Testis (tissue), 3 donors: ENCODE measurements around the gene MAGEA1. TPM values are rescaled to one million over a fixed set of nuclear protein-coding genes. Genes with fewer than 3 reads are reported as not detected.

Experiments
- DNase-seq: peaks from one replicate; pipeline ENCODE4 v3.0.0-alpha.2; 2019
- H3K27ac ChIP-seq, 2 donors: fragments of 200-600 bp; sonication (generic); one replicate each; pipeline ENCODE4 v1.5.1; 2019
- H3K27me3 ChIP-seq: fragments of 200-600 bp; sonication (generic); one replicate; pipeline ENCODE4 v1.5.1; 2019
- H3K36me3 ChIP-seq: fragments of 200-600 bp; sonication (generic); one replicate; pipeline ENCODE4 v1.5.1; 2017; ENCODE audit warnings: low read depth; ENCODE audit errors: missing control alignments
- H3K4me1 ChIP-seq: fragments of 200-600 bp; sonication (generic); one replicate; pipeline ENCODE4 v1.5.1; 2019
- H3K4me3 ChIP-seq, 2 donors: fragments of 200-600 bp; sonication (generic); one replicate each; pipeline ENCODE4 v1.5.1; 2017 to 2019
- H3K9me3 ChIP-seq: fragments of 200-600 bp; sonication (generic); one replicate; pipeline ENCODE4 v1.5.1; 2017
- POLR2A ChIP-seq: fragments of 450-650 bp; IDR thresholded peaks from one replicate; pipeline ENCODE4 v1.6.1; 2017; ENCODE audit warnings: antibody characterized with exemption, mild to moderate bottlenecking, moderate library complexity
- WGBS, 2 donors: methylation state at CpG; one replicate each; pipeline ENCODE4 v1.1.5; 2018; 5-methylcytosine and 5-hydroxymethylcytosine counted together
- intact Hi-C: fragments of 100-400 bp; cut with DNase I; formaldehyde crosslinking; loops from one replicate; pipeline ENCODE4 v1.15.1; 2023; ENCODE audit warnings: low total_unique reads
- polyA plus RNA-seq: library from polyadenylated mRNA; stranded (reverse); fragments of 350-450 nt; fragmentation: Illumina TruSeq; extraction: RNeasy Lipid Tissue Mini Kit (QIAGEN cat#74804); gene quantifications from one replicate; pipeline ENCODE4 v1.2.3, GENCODE V29; 2014; ENCODE audit warnings: low read depth, low replicate concordance; ENCODE audit not compliant: insufficient read depth
- total RNA-seq, 2 donors: library from RNA; depleted of rRNA; stranded (reverse); fragments of >200 nt; gene quantifications; one replicate each; pipeline ENCODE4 v1.2.3, GENCODE V29; 2016
- TF ChIP-seq, protein P1 (sequence below), 3 experiments: fragments of 450-650 bp in 2 of 3; fragments of 200-600 bp in 1 of 3; sonication (generic) in 1 of 3; IDR thresholded peaks; one replicate each; pipeline ENCODE4 v1.5.1; 2016 to 2019; ENCODE audit warnings: antibody characterized with exemption in 3 of 3, mild to moderate bottlenecking in 2 of 3, moderate library complexity in 1 of 3

The MAGEA1 gene
- total and polyA plus RNA-seq, 3 donors from 2014 or later = 8.3 to 8.9 (median 8.5) TPM

GRCh38 chrX:153214934-153215333, 35.9 kb downstream of the MAGEA1 start:
- intact Hi-C loops = no loop called here
- Histone ChIP-seq H3K27ac (no peak overlapping the region), H3K27me3 (no peaks in the 10 kb centered on the region), H3K36me3 (no peaks in the 10 kb centered on the region), H3K9me3 (no peaks in the 10 kb centered on the region), H3K4me1 (no peaks in the 10 kb centered on the region), H3K4me3 (no peak overlapping the region)
- DNase-seq = no peak
- TF ChIP-seq, protein P1, sequence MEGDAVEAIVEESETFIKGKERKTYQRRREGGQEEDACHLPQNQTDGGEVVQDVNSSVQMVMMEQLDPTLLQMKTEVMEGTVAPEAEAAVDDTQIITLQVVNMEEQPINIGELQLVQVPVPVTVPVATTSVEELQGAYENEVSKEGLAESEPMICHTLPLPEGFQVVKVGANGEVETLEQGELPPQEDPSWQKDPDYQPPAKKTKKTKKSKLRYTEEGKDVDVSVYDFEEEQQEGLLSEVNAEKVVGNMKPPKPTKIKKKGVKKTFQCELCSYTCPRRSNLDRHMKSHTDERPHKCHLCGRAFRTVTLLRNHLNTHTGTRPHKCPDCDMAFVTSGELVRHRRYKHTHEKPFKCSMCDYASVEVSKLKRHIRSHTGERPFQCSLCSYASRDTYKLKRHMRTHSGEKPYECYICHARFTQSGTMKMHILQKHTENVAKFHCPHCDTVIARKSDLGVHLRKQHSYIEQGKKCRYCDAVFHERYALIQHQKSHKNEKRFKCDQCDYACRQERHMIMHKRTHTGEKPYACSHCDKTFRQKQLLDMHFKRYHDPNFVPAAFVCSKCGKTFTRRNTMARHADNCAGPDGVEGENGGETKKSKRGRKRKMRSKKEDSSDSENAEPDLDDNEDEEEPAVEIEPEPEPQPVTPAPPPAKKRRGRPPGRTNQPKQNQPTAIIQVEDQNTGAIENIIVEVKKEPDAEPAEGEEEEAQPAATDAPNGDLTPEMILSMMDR (IDR thresholded peaks at IDR 0.05) = no peak
- no peak for TF ChIP-seq POLR2A
- 94 to 95% methylated on average over 2 of the region's 2 CpGs for whole genome bisulfite sequencing, 2 donors

DNA sequence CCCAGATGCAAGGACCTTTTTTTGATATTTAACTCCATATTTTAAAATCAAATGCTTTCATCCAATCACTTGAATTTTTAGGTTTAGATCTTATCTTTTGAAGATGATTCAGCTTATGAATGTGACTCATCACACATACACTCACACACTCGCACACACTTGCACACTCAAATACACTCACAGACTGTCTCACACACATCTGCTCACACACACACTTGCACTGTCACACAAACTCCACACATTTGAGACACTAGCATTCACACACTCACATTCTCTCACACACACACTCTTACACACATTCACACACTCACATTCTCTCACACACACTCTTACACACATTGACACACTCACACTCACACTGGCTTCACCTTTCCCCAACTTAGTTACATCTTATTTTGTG, 37.8 kb downstream of the MAGEA1 start:
- Histone ChIP-seq H3K9me3 (no peaks in the 10 kb centered on the region), H3K4me3 (no peak overlapping the region), H3K27me3 (no peaks in the 10 kb centered on the region), H3K36me3 (no peaks in the 10 kb centered on the region), H3K4me1 (no peaks in the 10 kb centered on the region), H3K27ac (no peak overlapping the region)
- intact Hi-C loops = no loop called here
- WGBS, 2 donors = 67 to 75% methylated on average over 1 of the region's 1 CpG
- TF ChIP-seq, protein P1 (IDR thresholded peaks at IDR 0.05) = no peak
- no peak for DNase-seq

DNA sequence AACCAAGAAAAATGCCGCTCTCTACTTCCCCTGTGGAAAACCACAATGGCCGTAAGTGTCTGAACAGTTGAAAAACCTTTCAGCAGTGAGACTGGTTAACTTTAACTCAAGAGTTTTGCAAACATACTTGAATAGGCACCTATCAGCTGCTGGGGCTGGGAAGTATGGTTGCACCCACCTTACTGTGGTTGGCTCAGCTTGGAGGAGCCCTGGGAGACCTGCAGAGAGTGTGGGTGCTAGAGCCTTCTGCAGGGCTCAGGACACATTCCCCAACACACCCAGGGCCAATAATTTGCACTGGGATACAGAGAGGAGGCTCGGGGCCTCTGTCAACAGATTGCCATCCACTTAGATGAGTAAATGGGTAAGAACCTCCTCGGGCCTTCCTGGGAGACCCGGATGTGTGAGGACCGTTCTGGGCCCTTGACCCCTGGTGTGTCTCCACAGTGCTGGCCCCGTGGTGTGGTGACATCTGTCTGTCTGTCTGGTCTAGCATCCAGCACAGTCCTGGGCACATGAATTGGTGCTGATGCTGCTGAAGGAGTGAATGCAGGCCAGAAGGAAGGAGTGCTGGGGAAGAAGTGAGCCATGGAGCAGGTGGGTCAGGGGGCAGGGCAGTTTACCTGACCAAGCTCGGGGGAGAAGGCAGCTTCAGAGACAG, 46.5 kb downstream of the MAGEA1 start:
- no peak overlapping the region for H3K27ac ChIP-seq
- H3K4me1 ChIP-seq = no peaks in the 10 kb centered on the region
- TF ChIP-seq, protein P1 (IDR thresholded peaks at IDR 0.05) = no peak
- no peak for TF ChIP-seq POLR2A
- H3K9me3 ChIP-seq = no peaks in the 10 kb centered on the region
- no peak overlapping the region for H3K4me3 ChIP-seq
- no peaks in the 10 kb centered on the region for H3K27me3 ChIP-seq
- no peaks in the 10 kb centered on the region for H3K36me3 ChIP-seq
- no peak for DNase-seq
- intact Hi-C loops = no loop called here
- WGBS, 2 donors = 80 to 100% methylated on average over 2 to 8 of the region's 8 CpGs

GRCh38 chrX:153226344-153227185, 47.5 kb downstream of the MAGEA1 start:
- DNase-seq = peak; percentile 14
- intact Hi-C loops = no loop called here
- no peaks in the 10 kb centered on the region for H3K4me1 ChIP-seq
- no peak overlapping the region for H3K27ac ChIP-seq
- H3K27me3 ChIP-seq = no peaks in the 10 kb centered on the region
- 4 to 8% methylated on average over 13 to 16 of the region's 16 CpGs for WGBS, 2 donors
- no peaks in the 10 kb centered on the region for H3K36me3 ChIP-seq
- no peaks in the 10 kb centered on the region for H3K9me3 ChIP-seq
- TF ChIP-seq, protein P1 (IDR thresholded peaks at IDR 0.05) = no peak
- TF ChIP-seq POLR2A = no peak
- no peak overlapping the region for H3K4me3 ChIP-seq

Other genes starting within 250 kb of the MAGEA1 start
- gene PNMA5, start 185.2 kb upstream of the MAGEA1 start, total RNA-seq = 10 to 100 TPM; 13.0 to 13.9 TPM
- gene PNMA5, start 185.2 kb upstream of the MAGEA1 start, polyA plus RNA-seq = 15.8 TPM
- 10 to 100 TPM; 28.2 to 35.0 TPM for gene PNMA3, start 122.8 kb upstream of the MAGEA1 start, total RNA-seq
- gene PNMA3, start 122.8 kb upstream of the MAGEA1 start, polyA plus RNA-seq = 26.2 TPM
- gene PNMA6A, start 106.8 kb upstream of the MAGEA1 start, total RNA-seq = 1 to 10 TPM; 3.7 to 4.0 TPM
- 4.2 TPM for gene PNMA6A, start 106.8 kb upstream of the MAGEA1 start, polyA plus RNA-seq
- 1 to 10 TPM in 1 of 2 donors, under 1 TPM in 1; 0.79 to 1.2 TPM for gene PNMA6F, start 142.5 kb downstream of the MAGEA1 start, total RNA-seq
- 0.84 TPM for gene PNMA6F, start 142.5 kb downstream of the MAGEA1 start, polyA plus RNA-seq
- 10 to 100 TPM; 58.4 to 65.0 TPM for gene ZNF275, start 154.9 kb downstream of the MAGEA1 start, total RNA-seq
- 28.7 TPM for gene ZNF275, start 154.9 kb downstream of the MAGEA1 start, polyA plus RNA-seq
- gene PNMA6E, start 222.1 kb downstream of the MAGEA1 start, total RNA-seq = 10 to 100 TPM in 1 of 2 donors, 1 to 10 TPM in 1; 9.7 to 24.2 TPM
- gene PNMA6E, start 222.1 kb downstream of the MAGEA1 start, polyA plus RNA-seq = 13.3 TPM
- gene ZFP92, start 232.2 kb downstream of the MAGEA1 start, total RNA-seq = 1 to 10 TPM; 2.2 to 3.4 TPM
- gene ZFP92, start 232.2 kb downstream of the MAGEA1 start, polyA plus RNA-seq = 2.1 TPM